Fibroblast of skin of right biceps (primary cell): ENCODE data around the gene FGF8.
"Not testable (repeated sequence)": the region's sequence is repeated elsewhere in the genome, so short reads cannot be mapped to it uniquely, and the experiment has no call there.

Source experiments
- DNase-seq: peaks from one replicate; pipeline ENCODE4 v3.0.0-alpha.2; 2013

FGF8 gene

GRCh38 chr10:101775273-101776160 is at the start of gene FGF8:
Gene FGF8, minus strand, starts transcription at chr10:101776114. Its CDS starts 214 bp downstream, at chr10:101775900.
- DNase-seq = no peak

- no peak for DNase-seq
Measured at GRCh38 chr10:101824736-101825135, 48.8 kb upstream of the FGF8 start.

- no peak for DNase-seq
Measured at GRCh38 chr10:101818872-101819633, 43.1 kb upstream of the FGF8 start.

GRCh38 chr10:101818119-101818871 is 42.4 kb upstream of the FGF8 start, which contains the start of gene OGA:
Gene OGA, minus strand, starts transcription at chr10:101818444. Its CDS starts 422 bp downstream, at chr10:101818022.
- peak; percentile 100 for DNase-seq

GRCh38 chr10:101817337-101818118 is 41.6 kb upstream of the FGF8 start:
- DNase-seq = peak; percentile 96

- DNase-seq = no peak
Measured at GRCh38 chr10:101816913-101817336, 41.0 kb upstream of the FGF8 start.

GRCh38 chr10:101816376-101816775 is 40.5 kb upstream of the FGF8 start:
- DNase-seq = no peak

- DNase-seq = peak; percentile 31
Measured at GRCh38 chr10:101814466-101815071, 38.7 kb upstream of the FGF8 start.

- no peak for DNase-seq
Measured at GRCh38 chr10:101812606-101813005, 36.7 kb upstream of the FGF8 start.

- DNase-seq = no peak
Measured at GRCh38 chr10:101807158-101807557, 31.2 kb upstream of the FGF8 start.

GRCh38 chr10:101803511-101803910 is 27.6 kb upstream of the FGF8 start:
- no peak for DNase-seq

- no peak for DNase-seq
Measured at GRCh38 chr10:101797403-101798059, 21.6 kb upstream of the FGF8 start.

- DNase-seq = no peak
Measured at GRCh38 chr10:101793526-101793925, 17.6 kb upstream of the FGF8 start.

GRCh38 chr10:101789686-101790085 is 13.8 kb upstream of the FGF8 start:
- no peak for DNase-seq

GRCh38 chr10:101789231-101789630 is 13.3 kb upstream of the FGF8 start:
- not testable (repeated sequence) for DNase-seq

- no peak for DNase-seq
Measured at GRCh38 chr10:101785801-101786200, 9.9 kb upstream of the FGF8 start.

GRCh38 chr10:101784558-101784957 is 8.6 kb upstream of the FGF8 start:
- DNase-seq = no peak

- peak; percentile 13 for DNase-seq
Measured at GRCh38 chr10:101783736-101784118, 7.8 kb upstream of the FGF8 start.

GRCh38 chr10:101782811-101783735 is 7.2 kb upstream of the FGF8 start, which contains the start of gene NPM3:
Gene NPM3, minus strand, starts transcription at chr10:101783446. Its CDS starts 56 bp downstream, at chr10:101783390.
- DNase-seq = peak; percentile 79
